ENCODE data around the gene TASP1. TPM values are rescaled to one million over a fixed set of nuclear protein-coding genes. Genes with fewer than 3 reads are reported as not detected.

Gene TASP1
- total RNA-seq, 1 donor from 2014 or later = 13.5 TPM

GRCh38 chr20:13650474-13650873, 11.7 kb upstream of the TASP1 start:
- TF ChIP-seq, protein P1, sequence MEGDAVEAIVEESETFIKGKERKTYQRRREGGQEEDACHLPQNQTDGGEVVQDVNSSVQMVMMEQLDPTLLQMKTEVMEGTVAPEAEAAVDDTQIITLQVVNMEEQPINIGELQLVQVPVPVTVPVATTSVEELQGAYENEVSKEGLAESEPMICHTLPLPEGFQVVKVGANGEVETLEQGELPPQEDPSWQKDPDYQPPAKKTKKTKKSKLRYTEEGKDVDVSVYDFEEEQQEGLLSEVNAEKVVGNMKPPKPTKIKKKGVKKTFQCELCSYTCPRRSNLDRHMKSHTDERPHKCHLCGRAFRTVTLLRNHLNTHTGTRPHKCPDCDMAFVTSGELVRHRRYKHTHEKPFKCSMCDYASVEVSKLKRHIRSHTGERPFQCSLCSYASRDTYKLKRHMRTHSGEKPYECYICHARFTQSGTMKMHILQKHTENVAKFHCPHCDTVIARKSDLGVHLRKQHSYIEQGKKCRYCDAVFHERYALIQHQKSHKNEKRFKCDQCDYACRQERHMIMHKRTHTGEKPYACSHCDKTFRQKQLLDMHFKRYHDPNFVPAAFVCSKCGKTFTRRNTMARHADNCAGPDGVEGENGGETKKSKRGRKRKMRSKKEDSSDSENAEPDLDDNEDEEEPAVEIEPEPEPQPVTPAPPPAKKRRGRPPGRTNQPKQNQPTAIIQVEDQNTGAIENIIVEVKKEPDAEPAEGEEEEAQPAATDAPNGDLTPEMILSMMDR (IDR thresholded peaks at IDR 0.05; ENCODE audit: partially characterized antibody, unreplicated experiment) = no peak
- Mint-ChIP-seq H3K27ac (ENCODE audit: unreplicated experiment) (peak overlapping the region; percentile 94), H3K9me3 (ENCODE audit: unreplicated experiment) (peaks cover 22% of the 10 kb centered on the region), H3K27me3 (ENCODE audit: unreplicated experiment) (peaks cover 22% of the 10 kb centered on the region), H3K4me3 (ENCODE audit: unreplicated experiment) (peak overlapping the region; percentile 58), H3K4me1 (ENCODE audit: low read depth, unreplicated experiment) (peaks cover 25% of the 10 kb centered on the region), H3K36me3 (ENCODE audit: unreplicated experiment) (no peaks in the 10 kb centered on the region)
- DNase-seq = no peak

DNA sequence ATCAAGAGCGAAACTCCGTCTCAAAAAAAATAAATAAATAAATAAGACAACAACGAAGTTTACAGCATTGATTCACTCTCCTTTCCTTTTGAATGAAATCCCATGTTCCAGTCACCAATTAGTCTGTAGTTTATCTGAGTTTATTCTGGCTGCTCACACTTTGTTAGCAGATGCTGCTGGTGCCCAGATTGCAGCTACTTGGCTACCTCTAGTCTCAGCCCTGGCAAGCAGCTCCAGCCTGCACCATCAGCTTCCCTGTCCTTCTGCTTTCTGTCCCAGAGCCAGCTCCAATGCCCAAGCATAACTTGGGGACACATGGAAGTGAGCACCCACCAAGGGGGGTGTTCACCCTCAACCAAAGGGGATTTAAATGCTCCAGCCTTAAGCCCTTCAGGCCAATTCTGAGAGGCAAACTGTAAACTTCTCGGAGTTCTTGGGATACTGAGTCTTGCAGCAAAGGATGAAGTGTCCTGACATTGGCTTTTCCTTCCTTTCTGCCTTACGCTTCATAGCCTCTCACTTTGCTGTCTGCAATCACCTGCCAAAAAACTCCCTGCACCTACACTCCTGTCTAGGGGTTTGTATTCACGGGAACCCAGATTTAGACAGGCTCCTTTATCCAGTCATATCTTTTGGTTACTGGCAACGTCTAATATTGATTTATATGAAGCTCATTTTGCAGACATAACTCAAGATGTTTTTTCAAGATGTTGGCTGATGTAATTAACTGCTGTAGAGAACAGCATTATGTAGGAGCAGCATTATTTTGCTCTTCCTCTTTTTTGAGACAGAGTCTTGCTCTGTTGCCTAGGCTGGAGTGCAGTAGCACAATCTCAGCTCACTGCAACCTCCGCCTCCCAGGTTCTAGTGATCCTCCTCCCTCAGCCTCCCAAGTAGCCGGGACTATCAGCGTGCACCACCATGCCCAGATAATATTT, 9.8 kb upstream of the TASP1 start:
- peaks cover 25% of the 10 kb centered on the region for H3K4me1 Mint-ChIP-seq (ENCODE audit: low read depth, unreplicated experiment)
- H3K4me3 Mint-ChIP-seq (ENCODE audit: unreplicated experiment) = peak overlapping the region; percentile 65
- no peaks in the 10 kb centered on the region for H3K36me3 Mint-ChIP-seq (ENCODE audit: unreplicated experiment)
- peaks cover 22% of the 10 kb centered on the region for H3K27me3 Mint-ChIP-seq (ENCODE audit: unreplicated experiment)
- peaks cover 22% of the 10 kb centered on the region for H3K9me3 Mint-ChIP-seq (ENCODE audit: unreplicated experiment)
- TF ChIP-seq, protein P1 (IDR thresholded peaks at IDR 0.05; ENCODE audit: partially characterized antibody, unreplicated experiment) = no peak
- no peak for DNase-seq
- peak overlapping the region; percentile 94 for H3K27ac Mint-ChIP-seq (ENCODE audit: unreplicated experiment)

GRCh38 chr20:13644010-13644409, 5.3 kb upstream of the TASP1 start:
- Mint-ChIP-seq H3K9me3 (ENCODE audit: unreplicated experiment) (peaks cover 3% of the 10 kb centered on the region), H3K27ac (ENCODE audit: unreplicated experiment) (no peak overlapping the region), H3K27me3 (ENCODE audit: unreplicated experiment) (peaks cover 4% of the 10 kb centered on the region)

GRCh38 chr20:13639150-13639497, 392 bp upstream of the TASP1 start:
- peak overlapping the region; percentile 95 for H3K4me3 Mint-ChIP-seq (ENCODE audit: unreplicated experiment)

More at GRCh38 chr20:13644010-13644409, 5.3 kb upstream of the TASP1 start:
- Mint-ChIP-seq H3K36me3 (ENCODE audit: unreplicated experiment) (no peaks in the 10 kb centered on the region), H3K4me3 (ENCODE audit: unreplicated experiment) (no peak overlapping the region), H3K4me1 (ENCODE audit: low read depth, unreplicated experiment) (peaks cover 4% of the 10 kb centered on the region)
- TF ChIP-seq, protein P1 (IDR thresholded peaks at IDR 0.05; ENCODE audit: partially characterized antibody, unreplicated experiment) = no peak
- DNase-seq = no peak

More at GRCh38 chr20:13639150-13639497, 392 bp upstream of the TASP1 start:
- DNase-seq = no peak
- Mint-ChIP-seq H3K27ac (ENCODE audit: unreplicated experiment) (peak overlapping the region; percentile 33), H3K27me3 (ENCODE audit: unreplicated experiment) (no peaks in the 10 kb centered on the region), H3K36me3 (ENCODE audit: unreplicated experiment) (no peaks in the 10 kb centered on the region), H3K9me3 (ENCODE audit: unreplicated experiment) (no peaks in the 10 kb centered on the region), H3K4me1 (ENCODE audit: low read depth, unreplicated experiment) (no peaks in the 10 kb centered on the region)
- TF ChIP-seq, protein P1 (IDR thresholded peaks at IDR 0.05; ENCODE audit: partially characterized antibody, unreplicated experiment) = no peak
